Measurements from ENCODE around the gene EIF5A.
A peak's percentile ranks its signal among the peaks of the same experiment; 100 is the strongest.

Gene EIF5A

GRCh38 chr17:7313088-7313889 is 5.9 kb downstream of the EIF5A start:
- DNase-seq (ENCODE audit: low read depth) = no peak

GRCh38 chr17:7313890-7314718 is 6.7 kb downstream of the EIF5A start:
- DNase-seq (ENCODE audit: low read depth) = no peak

GRCh38 chr17:7314719-7315569 is 7.5 kb downstream of the EIF5A start, which contains the start of gene GPS2:
Gene GPS2 (minus strand): TSS chr17:7315360. CDS start chr17:7315052, 308 bp downstream.
- peak; percentile 90 for DNase-seq (ENCODE audit: low read depth)

- DNase-seq (ENCODE audit: low read depth) = no peak
These were observed 8.3 kb downstream of the EIF5A start for GRCh38 chr17:7315570-7316235.

GRCh38 chr17:7317161-7317803 is 9.9 kb downstream of the EIF5A start:
- no peak for DNase-seq (ENCODE audit: low read depth)

- DNase-seq (ENCODE audit: low read depth) = no peak
These were observed 10.9 kb downstream of the EIF5A start for GRCh38 chr17:7318121-7318860.

GRCh38 chr17:7321466-7321865 is 14.0 kb downstream of the EIF5A start:
- no peak for DNase-seq (ENCODE audit: low read depth)

DNA sequence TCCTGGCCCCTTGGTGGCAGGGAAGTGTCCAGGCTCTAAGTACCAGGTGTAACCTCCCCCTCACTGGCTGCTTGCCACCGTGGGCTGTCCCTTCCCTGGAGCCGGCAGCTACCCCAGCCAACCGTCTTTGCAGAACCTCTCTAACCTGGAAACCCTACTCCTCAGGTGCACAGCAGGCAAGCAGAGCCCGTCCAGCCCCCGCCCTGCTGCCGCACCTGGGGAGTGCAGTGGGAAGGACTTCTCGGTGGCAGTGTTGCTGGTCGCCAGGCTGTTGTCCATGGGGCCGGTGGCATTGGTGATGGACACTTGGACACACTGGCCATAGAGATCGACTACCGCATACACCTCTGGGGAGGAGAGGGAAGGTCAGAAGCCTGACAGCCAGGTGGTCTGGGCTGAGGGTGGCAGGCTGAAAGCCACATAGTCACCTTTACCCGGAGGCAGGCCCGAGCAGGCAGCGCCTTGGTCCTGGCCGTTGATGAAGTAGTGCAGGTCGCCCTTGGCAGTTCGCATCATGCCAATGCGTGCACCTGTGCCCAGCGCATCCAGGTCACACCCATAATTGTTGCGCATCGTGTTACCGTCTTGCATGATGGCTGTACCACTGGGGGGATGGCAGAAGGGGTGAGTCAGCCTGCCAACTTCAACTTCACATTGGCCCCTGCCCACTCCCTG is 15.2 kb downstream of the EIF5A start:
- no peak for DNase-seq (ENCODE audit: low read depth)

GRCh38 chr17:7323731-7324437 is 16.5 kb downstream of the EIF5A start:
- DNase-seq (ENCODE audit: low read depth) = peak; percentile 50

DNA sequence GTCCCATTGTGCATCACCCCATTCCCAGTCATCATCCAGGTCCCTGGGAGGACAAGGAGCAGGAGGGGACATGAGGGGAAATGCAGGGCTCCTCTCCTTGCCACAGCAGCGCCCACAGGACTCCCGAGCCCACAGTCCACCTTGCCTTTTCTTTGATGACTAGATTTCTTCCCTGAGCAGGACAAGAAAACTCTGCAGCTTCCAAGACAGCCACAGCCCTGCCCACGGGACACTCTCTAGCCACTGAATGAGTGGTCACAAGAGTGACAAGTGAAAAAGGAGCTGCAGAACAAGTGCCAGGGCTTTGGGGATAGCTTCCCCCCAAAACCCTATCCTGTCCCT is 17.0 kb downstream of the EIF5A start:
- no peak for DNase-seq (ENCODE audit: low read depth)

DNA sequence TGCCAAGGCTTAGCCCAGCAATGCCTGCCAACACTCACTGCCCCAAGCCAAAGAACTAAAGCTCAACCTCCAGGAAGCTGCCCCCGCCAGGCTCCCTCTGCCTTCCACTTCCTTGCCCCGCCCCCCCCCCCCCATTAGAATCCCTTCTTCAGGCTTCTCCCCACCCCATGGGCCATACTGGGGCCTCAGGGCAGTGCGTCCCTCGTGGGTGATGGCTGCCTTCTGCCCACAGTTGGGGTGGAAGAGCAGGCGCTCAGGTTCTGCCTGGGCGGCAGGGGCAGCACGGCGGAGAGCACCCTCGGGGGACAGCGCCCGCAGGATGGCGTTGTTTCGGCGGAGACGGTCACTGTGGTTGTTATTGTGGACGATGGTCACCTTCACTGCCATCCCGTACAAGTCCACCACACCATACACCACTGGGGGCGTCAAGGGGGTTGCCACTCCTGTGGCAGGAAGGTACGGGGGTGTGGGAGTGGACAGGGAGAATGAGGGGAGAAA is 17.7 kb downstream of the EIF5A start:
- no peak for DNase-seq (ENCODE audit: low read depth)

GRCh38 chr17:7326186-7326585 is 18.8 kb downstream of the EIF5A start:
- DNase-seq (ENCODE audit: low read depth) = no peak

DNA sequence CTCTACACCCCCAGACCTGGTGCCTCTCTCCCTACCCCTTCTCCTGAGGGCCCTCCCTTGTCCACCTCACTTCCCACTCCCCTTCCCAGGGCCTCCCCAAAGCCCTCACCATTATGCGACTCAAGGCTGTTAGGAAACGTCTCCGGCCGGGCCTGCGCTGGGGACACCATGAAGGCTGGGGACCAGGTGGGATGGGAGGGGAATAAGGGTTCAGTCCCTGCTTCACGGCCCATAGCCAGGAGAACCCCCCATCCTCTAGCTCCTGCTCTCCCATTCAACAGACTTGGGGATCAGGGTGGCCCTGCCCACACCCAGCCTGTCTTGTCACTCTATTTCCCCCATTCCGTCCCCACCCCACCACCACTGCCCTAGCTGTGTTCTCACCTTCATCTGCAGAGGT is 19.6 kb downstream of the EIF5A start:
- DNase-seq (ENCODE audit: low read depth) = no peak

DNA sequence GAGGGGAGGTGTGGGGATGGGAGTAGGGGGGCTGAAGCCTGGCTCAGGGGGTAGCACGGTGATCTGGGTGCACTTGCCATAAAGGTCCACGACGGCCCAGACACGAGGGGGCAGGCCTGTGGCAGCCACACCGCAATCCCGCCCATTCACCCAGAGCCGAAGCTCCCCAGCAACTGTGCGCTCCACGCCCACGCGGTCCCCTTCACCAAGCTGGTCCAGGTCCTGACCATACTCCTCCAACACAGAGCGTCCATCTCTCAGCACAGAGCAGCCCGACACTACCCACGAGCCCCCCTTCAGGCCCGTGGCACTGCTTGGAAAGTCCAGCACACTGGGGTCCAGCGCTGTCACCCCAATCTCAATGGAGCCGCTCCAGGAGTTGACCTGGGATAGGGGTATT is 20.1 kb downstream of the EIF5A start:
- no peak for DNase-seq (ENCODE audit: low read depth)

DNA sequence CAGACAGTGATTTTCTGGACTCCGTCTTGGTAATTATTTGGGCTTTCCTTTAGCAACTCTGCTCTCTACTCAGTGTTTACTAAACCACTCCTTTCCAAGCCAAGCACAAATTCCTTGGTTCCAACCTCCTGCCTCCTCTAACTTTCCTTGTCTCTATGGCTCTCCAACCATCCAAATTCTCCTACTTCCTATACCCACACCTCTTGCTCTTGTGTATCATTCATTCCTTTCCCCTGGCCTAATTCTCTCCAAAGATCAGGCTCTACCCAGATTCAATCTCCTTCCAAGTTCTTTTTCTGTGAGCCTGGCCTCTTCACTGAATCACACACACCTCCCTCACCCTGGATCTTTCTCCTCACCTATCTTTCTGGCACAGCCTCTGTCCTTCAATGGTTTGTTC is 20.6 kb downstream of the EIF5A start:
- no peak for DNase-seq (ENCODE audit: low read depth)

- DNase-seq (ENCODE audit: low read depth) = no peak
These were observed 21.5 kb downstream of the EIF5A start, which contains the start of gene NEURL4 for GRCh38 chr17:7328840-7329373. Gene NEURL4 (minus strand): TSS chr17:7329335. CDS start chr17:7329312, 23 bp downstream.

DNA sequence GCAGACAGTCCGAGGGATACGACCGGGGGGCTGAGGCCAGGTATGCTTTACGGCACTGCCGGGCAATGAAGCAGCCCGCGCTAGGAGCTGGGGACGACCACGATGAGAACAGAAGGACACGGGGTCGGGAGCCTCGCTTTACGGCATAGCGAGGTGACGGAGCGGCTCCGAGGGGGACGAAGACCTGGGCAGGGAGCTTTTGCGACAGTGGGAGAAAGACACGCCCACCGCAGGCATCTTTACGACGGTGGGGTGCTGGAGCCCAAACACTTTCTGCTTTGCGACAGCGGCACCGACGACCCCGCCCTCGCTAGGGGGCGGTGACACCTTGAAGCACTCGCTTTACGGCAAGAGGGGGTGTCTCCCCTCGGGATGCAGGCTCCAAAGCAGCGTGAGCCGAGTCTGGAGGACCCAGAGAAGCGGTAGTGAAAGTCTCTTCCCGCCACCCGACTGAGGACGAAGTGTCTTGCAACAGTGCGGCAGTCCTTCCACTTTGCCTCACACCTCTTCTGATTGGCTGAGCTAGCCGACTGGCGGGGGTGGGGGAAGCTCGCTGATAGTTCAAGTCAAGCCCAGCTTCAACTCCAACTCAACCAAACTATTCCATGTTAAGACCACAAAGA is 22.1 kb downstream of the EIF5A start:
- DNase-seq (ENCODE audit: low read depth) = peak; percentile 91

GRCh38 chr17:7329997-7330637 is 22.7 kb downstream of the EIF5A start:
- DNase-seq (ENCODE audit: low read depth) = peak; percentile 62

All from activated T-helper 1 cell treated with Interleukin-2 at 50 U/mL for 16 hours (primary cell).